ENCODE data around the gene RACGAP1. TPM values are rescaled to one million over a fixed set of nuclear protein-coding genes. Genes with fewer than 3 reads are reported as not detected.

The RACGAP1 gene
- total RNA-seq, 2 donors from 2014 or later = 109 to 195 TPM

DNA sequence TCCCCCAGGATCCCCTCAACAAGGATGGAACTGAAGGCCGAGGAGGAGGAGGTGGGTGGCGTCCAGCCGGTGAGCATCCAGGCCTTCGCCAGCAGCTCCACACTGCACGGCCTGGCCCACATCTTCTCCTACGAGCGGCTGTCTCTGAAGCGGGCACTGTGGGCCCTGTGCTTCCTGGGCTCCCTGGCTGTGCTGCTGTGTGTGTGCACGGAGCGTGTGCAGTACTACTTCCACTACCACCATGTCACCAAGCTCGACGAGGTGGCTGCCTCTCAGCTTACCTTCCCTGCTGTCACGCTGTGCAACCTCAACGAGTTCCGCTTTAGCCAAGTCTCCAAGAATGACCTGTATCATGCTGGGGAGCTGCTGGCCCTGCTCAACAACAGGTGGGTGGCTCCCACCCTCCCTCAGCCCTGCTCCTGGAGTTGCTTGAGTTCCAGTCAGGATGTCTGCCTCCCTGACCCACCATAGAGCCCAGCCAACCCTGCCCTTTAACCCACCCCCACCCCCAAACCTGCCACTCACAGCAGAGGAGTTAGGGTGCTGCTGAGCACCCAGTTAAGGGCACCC is 33.5 kb upstream of the RACGAP1 start:
- peak overlapping the region in 1 of 2 donors; percentile 41 for H3K27ac Mint-ChIP-seq
- no peaks in the 10 kb centered on the region for H3K9me3 Mint-ChIP-seq
- ATAC-seq (peak in 1 of 2 donors; percentile 25), DNase-seq (ENCODE audit: low spot score in 2 of 2) (no peak)
- no peaks in the 10 kb centered on the region for H3K36me3 Mint-ChIP-seq

DNA sequence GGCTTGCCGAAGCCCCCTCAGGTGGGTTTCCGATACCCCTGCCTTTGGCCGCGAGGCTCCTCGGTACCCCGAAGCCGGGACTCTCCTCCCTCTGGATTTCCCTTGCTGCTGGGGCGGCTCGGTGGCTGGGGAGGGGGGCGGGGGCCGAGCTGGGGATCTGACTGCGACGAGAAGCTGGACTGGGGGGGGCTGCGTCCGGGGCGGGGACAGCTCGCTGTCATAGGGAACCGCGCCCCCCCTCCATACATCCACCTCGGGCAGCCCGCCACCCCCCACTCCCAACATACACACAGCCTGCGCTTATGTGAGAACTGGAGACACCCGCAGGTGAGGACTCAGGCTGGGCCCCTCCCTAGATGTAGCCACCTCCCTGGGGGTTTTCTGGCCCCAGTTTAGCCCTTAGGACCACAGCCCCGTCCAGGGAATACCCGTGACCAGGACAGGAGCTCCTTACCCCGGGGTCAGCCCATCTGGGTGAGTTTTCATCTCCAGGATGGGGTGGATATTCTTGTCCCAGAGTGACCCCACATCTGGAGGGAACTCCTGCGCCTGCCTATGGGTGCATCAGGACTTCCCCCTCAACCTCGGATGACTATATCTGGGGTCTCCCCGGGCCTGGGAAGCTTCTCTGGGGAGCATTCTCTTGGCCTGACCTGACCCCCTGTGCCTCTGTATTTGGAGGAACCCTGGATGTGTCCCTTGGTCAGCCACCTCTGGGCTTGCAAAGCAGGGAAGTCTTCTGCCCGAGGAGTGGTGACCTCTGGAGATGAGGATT is 32.8 kb upstream of the RACGAP1 start:
- H3K36me3 Mint-ChIP-seq = no peaks in the 10 kb centered on the region
- H3K9me3 Mint-ChIP-seq = no peaks in the 10 kb centered on the region
- ATAC-seq (peak in 1 of 2 donors; percentile 1), DNase-seq (ENCODE audit: low spot score in 2 of 2) (no peak)
- H3K27ac Mint-ChIP-seq = no peak overlapping the region

DNA sequence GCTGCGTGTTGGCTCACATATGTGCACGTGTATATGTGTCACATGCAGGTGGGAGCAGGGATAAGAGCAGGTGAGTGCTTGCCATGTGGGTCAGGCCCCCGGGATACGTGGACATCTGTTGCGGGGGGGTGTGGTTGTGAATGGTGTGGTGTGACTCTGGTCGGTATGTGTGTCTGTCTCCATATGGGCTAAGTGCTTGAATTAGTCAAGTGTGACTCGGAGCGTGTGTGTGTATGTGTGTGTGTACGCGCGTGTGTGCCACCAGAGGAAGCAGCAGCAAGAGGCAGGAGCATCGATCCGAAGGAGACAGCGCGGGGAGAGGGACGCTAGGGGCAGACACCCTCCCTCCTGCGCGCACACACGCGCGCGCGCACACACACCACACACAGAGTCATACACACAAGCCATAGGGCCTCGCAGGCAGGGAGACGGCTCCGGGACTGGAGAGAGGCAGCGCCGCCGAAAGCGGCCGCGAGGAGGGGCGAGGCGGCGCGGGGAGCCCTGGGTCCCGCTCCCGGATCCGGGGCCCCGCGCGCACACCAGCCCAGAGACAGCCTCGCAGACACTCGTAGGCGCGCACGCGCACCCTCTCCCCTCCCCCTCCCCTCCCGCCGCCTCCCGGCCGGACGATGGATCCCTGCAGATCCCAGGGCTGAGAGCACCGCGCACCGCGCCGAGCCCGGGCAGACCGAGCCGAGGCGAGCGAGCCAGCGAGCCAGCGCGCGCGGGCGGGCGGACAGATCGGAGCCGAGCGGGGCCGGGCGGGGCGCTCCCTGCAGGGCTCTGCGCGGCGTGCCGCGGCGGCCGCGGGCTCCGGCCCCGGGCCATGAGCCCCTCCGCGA is 31.9 kb upstream of the RACGAP1 start, which contains the start of gene ASIC1:
Gene ASIC1 (plus strand): TSS at position 597 of the 842 bp plus-strand sequence. CDS start 1,171 bp downstream, outside the sequence.
- Mint-ChIP-seq H3K27ac (peak within 1 kb of the TSS in 1 of 2 donors; percentile 61), H3K36me3 (no peaks in the 10 kb centered on the region), H3K9me3 (no peaks in the 10 kb centered on the region)
- DNase-seq (ENCODE audit: low spot score in 2 of 2) (peak in 1 of 2 donors; percentile 62), ATAC-seq (peak; percentile 38 to 65)

DNA sequence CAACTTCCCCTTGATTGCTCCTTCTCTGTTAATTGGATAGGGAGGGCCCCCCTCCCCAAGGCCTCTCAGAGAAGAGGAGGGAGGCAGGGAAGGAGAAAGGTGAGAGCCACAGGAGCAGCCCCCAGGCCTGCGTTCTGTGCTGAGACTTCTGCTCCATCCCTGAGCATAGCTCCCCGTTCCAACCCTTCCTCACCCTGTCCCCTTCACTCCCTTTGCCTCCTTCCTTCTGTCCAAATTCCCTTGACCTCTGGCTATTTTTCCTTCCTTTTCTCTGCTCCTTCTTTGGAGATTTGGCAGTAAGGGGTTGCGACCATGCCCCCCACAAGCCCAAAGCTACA is 31.3 kb upstream of the RACGAP1 start:
- Mint-ChIP-seq H3K9me3 (no peaks in the 10 kb centered on the region), H3K27ac (peak overlapping the region in 1 of 2 donors; percentile 61), H3K36me3 (no peaks in the 10 kb centered on the region)
- ATAC-seq (no peak), DNase-seq (ENCODE audit: low spot score in 2 of 2) (no peak)

DNA sequence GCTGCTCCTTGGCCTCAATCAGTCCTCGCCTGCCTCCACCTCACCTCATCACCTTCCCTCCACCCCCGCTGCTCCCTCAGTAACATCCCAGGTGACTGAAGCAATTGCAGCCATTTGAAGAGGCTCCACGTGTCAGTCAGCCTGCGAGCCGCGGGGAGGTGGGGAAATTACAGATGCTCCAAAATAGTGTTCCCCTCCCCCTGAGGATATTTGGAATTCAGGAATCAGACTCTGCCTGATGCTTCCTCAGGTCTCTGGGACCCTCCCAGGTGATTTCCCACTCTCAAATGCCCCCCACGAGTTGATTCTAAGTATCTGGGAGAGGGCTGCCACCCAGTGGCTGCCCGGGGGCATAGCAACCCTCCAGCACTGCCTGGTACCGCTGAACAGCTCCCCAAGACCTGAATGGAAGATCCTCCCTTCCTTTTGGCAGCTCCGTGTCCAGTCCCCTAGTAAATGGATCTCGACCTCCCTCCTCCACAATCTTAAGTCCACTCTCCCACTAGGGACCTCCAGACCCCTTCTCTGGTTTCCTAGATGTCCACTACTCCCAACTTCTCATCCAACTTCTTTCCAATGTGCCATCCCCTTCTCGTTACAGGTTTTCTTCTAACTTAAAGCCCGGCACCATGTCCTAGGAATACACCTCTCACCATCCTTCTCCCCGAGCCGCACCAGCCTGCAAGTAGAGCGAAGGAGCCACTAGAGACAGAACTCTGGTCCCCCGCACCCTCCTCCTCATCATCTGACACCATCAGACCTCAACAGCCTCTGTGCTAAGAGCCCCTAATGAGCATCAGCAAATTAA is 30.7 kb upstream of the RACGAP1 start:
- no peaks in the 10 kb centered on the region for H3K36me3 Mint-ChIP-seq
- H3K27ac Mint-ChIP-seq = peak overlapping the region in 1 of 2 donors; percentile 17
- no peaks in the 10 kb centered on the region for H3K9me3 Mint-ChIP-seq
- peak in 1 of 2 donors; percentile 67 for DNase-seq (ENCODE audit: low spot score in 2 of 2)
- peak; percentile 39 to 45 for ATAC-seq

DNA sequence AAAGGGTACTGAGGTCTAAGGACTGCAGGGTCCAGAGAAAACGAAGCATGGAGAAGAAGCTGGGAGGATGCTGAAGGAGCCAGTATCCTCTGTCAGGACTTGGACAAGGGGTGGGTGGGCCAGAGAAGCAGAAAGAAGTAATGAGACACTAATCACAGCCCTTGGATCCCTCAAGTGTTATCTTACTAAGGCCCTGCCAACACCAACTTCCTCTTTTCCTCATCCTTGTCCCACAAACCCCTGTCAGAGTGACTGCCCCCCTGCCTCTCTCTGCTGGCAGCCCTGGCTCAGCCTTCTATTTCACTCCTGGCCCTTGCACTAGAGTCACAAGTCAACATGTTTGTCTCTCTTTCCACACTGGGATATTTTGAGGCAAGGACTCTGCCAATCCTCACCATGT is 28.3 kb upstream of the RACGAP1 start:
- H3K36me3 Mint-ChIP-seq = no peaks in the 10 kb centered on the region
- H3K27ac Mint-ChIP-seq = no peak overlapping the region
- H3K9me3 Mint-ChIP-seq = no peaks in the 10 kb centered on the region

DNA sequence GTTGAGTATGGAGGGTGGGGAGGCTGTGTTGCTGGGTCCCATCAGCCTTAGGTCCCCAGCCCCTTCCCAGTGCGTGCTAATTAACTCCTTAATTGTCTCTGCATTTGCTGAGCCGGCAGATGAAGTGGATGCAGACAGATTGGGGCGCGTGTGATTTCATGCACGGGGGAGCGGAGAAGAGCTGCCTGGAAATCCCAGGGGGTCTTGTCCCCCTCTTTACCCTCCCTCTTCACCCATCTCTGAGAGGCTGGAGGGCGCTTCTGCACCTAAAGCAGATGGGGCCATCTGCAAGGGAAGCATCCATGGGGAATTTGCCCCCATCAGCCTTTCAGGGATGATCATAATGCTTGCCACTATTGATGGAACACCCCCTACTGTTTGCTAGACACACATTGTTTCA is 27.7 kb upstream of the RACGAP1 start:
- H3K27ac Mint-ChIP-seq = no peak overlapping the region
- ATAC-seq = no peak
- H3K9me3 Mint-ChIP-seq = no peaks in the 10 kb centered on the region

More for the DNA sequence above, 28.3 kb upstream of the RACGAP1 start:
- ATAC-seq = no peak
- no peak for DNase-seq (ENCODE audit: low spot score in 2 of 2)

DNA sequence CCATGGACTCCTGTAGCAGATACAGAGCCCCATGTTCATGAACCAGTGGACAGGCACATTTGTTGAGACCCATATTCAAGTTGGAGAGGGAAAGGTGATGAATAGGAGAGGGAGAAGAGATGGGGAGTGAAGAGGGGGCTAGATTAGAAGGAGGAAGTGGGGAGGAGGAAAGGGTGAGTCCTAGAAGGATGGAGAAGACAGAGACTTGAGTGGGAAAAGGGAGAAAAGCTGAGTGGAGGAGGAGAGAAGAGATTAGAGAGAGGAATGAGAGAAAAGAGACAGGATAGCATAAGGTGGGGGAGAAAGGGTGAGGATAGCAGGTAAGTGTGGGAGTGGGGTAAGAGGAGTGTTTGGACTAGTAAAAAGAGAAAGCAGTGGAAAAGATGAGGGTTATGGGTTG is 27.2 kb upstream of the RACGAP1 start:
- Mint-ChIP-seq H3K36me3 (no peaks in the 10 kb centered on the region), H3K27ac (no peak overlapping the region), H3K9me3 (no peaks in the 10 kb centered on the region)
- ATAC-seq (no peak), DNase-seq (ENCODE audit: low spot score in 2 of 2) (no peak)

More for the DNA sequence above, 27.7 kb upstream of the RACGAP1 start:
- DNase-seq (ENCODE audit: low spot score in 2 of 2) = no peak
- H3K36me3 Mint-ChIP-seq = no peaks in the 10 kb centered on the region

DNA sequence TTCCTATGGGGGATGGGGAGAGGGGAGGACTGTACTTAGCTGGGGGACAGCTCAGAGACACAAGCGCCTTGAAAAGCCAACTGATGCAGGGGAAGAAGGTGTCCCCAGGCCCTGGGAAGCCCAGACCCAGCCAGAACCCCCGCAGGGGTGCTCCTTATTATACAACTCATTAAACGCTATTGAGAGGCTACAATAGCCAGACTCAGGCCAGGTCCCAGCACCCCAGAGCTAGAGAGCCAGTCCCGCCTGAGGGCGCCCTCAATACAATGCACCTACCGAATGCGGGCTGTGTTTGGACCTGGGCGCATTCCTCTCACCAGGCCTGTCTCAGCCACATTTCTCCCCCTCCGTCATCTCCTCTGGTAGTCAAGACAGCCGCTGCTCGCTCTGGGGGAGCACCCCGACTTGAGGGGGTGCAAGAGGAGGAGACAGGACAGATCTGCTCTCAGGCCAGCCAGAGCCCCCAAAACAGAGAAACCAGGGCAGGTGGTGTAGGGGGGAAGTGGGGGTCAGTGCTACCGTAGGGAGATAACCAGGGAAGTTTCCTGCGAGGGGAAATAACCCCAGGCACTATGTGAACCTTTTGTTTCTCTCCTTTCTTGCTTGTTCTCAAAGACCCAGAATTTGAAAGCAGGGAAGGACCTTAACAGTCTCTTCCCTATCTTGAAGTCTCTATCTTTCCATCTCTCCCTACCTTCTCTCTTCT is 26.0 kb upstream of the RACGAP1 start:
- no peaks in the 10 kb centered on the region for H3K9me3 Mint-ChIP-seq
- H3K36me3 Mint-ChIP-seq = no peaks in the 10 kb centered on the region
- no peak overlapping the region for H3K27ac Mint-ChIP-seq
- DNase-seq (ENCODE audit: low spot score in 2 of 2) (no peak), ATAC-seq (no peak)

DNA sequence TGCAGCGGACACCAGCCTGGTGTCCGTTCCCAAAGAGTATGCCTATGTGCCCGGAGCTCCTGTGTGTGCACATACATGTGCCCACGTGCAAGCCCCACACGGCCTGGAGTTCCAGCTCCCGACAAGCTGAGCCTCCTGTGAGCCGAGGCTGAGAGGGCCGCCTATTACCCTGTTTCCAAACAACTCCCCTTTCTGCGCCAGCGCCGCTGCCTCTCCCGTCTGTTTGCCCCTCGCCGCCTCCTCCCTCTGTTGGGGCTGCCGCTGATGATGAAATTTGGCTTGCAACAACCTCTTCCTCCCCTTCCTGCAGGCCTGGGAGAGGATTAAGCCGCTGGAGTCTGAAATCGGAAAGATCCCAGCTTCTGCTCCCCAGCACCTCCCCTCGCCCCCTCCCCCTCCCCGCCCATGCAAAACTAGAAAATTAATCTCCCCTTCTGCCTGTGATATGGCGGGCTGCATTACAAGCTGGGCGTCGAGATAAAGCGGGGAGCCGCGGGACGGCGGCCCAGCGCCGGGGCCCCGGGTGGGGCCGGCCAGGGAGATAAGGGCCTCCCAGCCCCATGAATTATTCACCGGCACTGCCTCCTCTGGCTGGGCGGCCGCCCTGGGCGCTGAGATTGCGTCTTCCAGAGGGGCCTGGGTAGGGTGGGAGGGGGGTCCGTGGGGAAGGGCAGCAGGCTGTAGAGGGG is 25.3 kb upstream of the RACGAP1 start:
- no peak for ATAC-seq
- Mint-ChIP-seq H3K27ac (no peak overlapping the region), H3K36me3 (no peaks in the 10 kb centered on the region), H3K9me3 (no peaks in the 10 kb centered on the region)
- no peak for DNase-seq (ENCODE audit: low spot score in 2 of 2)

DNA sequence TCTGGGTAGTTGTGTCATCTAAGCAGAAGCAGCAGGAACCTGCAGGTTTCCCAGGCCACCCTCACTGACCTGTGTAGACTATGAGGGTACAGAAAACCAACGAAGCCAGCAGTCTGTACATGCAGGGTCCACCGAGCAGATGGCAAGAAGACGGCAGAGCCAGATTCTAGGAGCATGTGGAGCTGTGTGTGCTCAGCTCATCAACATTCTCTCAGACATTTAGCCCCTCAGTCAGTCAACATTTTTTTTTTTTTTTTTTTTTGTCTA is 24.8 kb upstream of the RACGAP1 start:
- H3K27ac Mint-ChIP-seq = no peak overlapping the region
- H3K9me3 Mint-ChIP-seq = no peaks in the 10 kb centered on the region
- no peaks in the 10 kb centered on the region for H3K36me3 Mint-ChIP-seq
- DNase-seq (ENCODE audit: low spot score in 2 of 2) = no peak
- ATAC-seq = no peak

DNA sequence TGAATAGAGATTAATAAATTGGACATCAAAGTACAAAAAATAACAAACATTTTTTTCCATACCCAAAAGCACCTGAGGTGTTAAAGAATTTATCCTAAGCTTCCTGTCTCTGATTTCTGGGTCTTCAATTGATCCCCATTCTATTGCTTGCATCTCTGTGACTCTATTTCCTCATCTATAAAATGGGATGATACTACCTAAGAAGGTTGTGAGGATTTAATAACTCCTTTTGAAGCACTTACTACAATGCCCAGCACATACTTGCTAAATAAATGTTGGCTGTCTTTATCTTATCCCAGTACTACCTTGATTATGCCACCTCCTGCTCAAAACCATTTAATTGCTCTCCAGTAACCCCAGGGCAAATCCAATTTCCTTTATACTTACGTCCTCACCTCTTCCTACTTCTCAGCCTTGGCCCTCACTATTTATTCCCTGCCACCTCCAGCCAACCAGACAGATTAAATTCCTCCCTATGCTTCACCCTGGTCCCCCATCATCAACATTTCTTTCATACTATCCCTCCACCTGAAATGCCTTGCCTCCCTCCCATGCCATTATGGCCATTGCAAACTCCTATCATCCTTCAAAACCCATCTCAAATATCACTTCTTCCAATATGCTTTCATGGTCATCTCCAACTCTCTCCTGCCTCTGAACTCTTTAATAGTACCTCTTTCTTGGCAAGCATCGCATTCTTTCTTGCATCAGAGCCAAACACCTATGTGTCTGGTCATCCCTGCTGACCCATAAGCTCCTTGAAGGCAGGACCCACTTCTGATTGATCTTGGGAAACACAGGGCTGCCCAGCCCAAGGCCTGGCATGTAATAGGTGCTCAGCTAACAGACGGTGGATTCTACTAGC is 24.2 kb upstream of the RACGAP1 start:
- H3K9me3 Mint-ChIP-seq = no peaks in the 10 kb centered on the region
- H3K27ac Mint-ChIP-seq = no peak overlapping the region
- H3K36me3 Mint-ChIP-seq = no peaks in the 10 kb centered on the region
- DNase-seq (ENCODE audit: low spot score in 2 of 2) (no peak), ATAC-seq (no peak)

DNA sequence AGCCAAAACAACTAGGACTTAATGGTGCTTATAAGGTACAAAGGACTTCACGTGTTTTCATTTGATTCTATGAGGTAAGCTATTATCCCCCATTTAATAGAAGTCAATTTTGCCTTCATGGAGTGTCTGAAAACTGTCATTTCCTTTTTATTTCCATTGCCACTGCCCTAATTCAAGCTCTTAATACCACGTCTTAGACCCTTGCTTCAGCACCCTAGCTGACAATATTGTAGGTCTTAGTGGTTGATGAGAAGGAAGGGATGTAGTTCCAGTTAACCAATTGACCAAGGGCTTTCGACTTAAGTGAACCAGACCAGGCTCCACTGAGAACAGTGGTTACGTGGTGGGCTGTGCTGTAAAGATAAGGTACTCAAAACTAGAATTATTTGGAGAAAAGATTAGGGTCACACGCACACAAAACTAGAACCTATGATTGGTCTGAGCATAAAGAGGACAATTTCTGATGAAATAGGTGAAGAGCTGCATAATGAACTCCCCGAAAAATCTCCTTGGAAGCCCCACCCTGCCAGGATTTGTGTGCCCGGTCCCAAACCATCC is 22.5 kb upstream of the RACGAP1 start:
- Mint-ChIP-seq H3K27ac (no peak overlapping the region), H3K36me3 (no peaks in the 10 kb centered on the region), H3K9me3 (no peaks in the 10 kb centered on the region)
- no peak for DNase-seq (ENCODE audit: low spot score in 2 of 2)
- ATAC-seq = no peak

DNA sequence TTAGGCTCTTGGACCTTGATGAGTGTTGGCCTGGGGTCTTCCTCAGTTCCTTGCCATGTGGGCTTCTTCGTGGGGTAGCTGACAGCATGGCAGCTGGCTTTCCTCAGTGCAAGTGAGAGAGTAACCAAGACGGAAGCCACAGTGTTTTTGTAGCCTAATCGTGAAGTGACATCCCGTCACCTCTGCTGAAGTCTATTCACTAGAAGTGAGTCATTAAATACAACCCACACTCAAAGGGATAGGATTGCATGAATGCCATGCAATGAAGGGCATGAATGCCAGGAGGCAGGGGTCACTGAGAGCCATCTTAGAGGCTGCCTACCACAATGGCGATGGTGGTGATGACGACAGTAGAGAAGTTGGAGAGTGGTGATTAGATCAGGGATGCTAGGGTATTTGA is 18.6 kb upstream of the RACGAP1 start:
- H3K27ac Mint-ChIP-seq = no peak overlapping the region
- H3K9me3 Mint-ChIP-seq = no peaks in the 10 kb centered on the region
- DNase-seq (ENCODE audit: low spot score in 2 of 2) = no peak
- no peaks in the 10 kb centered on the region for H3K36me3 Mint-ChIP-seq
- peak in 1 of 2 donors; percentile 48 for ATAC-seq

DNA sequence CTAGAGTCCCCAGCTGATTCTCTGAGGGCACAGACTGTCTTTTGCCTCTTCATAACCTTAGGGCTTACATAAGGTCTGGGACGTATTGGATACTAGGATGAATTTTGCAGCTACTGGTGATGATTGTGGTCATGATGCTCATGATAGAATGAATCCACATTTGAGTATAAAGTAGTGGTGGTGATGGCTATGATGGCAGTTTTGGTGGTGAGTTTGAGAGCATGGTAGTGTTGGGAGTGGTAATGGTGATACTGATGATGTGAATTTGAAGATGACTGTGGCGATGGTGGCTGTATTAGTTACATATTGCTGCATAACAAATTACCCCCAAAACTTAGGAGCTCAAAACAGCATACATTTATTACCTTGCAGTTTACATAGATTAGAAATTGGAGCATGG is 18.0 kb upstream of the RACGAP1 start:
- ATAC-seq = peak; percentile 39 to 50
- no peak for DNase-seq (ENCODE audit: low spot score in 2 of 2)
- H3K36me3 Mint-ChIP-seq = no peaks in the 10 kb centered on the region
- H3K9me3 Mint-ChIP-seq = no peaks in the 10 kb centered on the region
- H3K27ac Mint-ChIP-seq = no peak overlapping the region
